Measurements from ENCODE around the gene MSX1.

MSX1 gene

GRCh38 chr4:4858527-4859324 is 739 bp upstream of the MSX1 start:
- no peak for DNase-seq

DNA sequence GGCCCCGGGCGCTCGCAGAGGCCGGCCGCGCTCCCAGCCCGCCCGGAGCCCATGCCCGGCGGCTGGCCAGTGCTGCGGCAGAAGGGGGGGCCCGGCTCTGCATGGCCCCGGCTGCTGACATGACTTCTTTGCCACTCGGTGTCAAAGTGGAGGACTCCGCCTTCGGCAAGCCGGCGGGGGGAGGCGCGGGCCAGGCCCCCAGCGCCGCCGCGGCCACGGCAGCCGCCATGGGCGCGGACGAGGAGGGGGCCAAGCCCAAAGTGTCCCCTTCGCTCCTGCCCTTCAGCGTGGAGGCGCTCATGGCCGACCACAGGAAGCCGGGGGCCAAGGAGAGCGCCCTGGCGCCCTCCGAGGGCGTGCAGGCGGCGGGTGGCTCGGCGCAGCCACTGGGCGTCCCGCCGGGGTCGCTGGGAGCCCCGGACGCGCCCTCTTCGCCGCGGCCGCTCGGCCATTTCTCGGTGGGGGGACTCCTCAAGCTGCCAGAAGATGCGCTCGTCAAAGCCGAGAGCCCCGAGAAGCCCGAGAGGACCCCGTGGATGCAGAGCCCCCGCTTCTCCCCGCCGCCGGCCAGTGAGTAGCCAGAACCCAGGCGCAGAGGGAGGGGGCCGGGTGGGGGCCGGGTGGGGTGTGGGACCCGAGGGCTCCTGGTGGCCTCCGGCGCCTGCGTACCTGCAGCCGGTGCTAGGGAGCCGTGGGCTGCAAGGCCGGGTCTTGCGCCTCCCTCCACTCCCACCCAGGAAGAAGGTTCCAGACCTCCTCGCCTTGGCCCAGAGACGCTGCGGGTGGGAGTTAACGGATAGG is 534 bp downstream of the MSX1 start:
- DNase-seq = no peak

DNA sequence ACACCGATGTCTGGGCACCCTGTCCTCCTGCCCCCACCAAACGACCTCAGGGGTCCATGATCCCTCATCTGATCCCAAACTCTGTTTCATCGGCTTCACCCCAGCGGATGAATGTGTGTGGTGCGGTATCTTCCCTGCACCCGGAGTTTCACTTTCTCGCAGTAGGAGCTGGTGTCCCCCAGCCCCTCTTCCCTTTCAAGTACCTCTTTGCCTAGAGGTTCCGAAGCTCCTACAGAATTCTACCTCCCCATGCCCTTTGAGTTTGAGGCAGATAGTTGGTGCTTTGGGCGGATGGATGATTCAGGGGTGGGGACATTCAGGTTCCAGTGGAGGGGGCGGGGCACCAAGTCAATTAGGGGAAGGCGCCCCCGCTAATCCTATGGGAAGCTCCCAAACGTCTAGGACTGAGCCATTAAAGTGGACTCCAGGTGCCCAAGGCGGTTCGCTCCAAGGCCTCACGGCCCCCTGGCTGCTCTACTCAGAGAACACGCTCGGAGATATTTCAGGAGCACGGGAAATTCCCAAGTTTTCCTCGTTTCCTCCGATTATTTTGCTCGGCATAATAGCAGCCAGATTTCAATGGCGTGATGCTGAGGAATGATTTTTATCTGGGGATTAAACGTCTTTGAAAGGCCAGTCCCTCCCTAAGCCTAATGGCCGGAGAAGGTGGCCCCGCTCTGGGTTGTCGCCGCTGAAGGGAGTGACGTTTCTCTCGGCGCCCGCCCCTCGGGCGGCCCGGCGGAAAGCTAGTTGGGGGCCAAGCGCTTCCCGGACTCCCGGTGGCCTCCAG is 1.3 kb downstream of the MSX1 start:
- no peak for DNase-seq

- DNase-seq = no peak
Measured at GRCh38 chr4:4861390-4862018, 2.0 kb downstream of the MSX1 start.

DNA sequence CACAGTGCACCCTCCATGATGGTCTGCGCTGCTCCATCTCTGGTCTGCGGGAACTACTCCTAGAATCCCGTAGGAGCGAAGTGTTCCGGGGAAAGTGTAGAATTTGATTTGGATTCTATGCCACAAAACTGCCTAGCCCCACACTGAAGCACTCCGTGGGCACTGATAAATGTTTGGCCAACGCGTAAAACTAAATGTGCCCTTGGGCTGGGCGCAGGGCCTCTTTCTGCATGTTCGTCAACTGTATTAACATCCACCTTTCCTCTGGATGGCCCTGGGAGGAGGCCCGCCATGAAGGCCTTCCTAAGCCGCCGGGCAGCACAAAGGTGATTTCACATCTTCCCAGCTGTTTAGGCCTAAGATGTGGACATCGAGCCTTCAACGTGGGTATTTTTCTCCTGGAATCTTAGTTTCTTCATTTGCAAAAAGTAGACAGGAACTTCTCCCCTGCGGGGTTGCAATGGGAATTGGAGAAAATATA is 2.6 kb downstream of the MSX1 start:
- DNase-seq = no peak

- DNase-seq = no peak
Measured at GRCh38 chr4:4862665-4863482, 3.4 kb downstream of the MSX1 start.

DNA sequence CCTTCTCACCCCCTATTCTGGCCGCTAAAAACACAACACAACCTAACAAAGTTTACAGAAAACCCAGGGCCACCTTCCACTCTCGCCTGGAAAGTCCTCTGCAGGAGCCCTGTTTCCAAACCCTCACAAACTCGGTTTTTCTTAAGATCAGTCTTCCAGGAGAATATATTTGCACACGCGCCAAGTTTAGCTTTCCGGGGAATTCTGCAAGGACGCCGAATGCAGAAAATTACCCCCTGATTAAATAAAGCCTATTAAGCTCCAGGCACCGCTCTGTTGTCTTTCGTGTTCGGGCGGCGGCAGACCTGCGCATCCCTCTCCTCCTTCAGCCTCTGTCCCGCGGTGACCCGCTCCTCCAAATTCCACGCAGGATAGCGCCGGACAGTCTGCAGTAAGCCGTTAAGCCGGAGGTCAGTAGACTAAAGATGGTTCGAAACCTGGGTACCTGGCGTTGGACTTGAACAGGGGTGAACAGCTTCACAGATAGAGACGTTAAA is 5.0 kb downstream of the MSX1 start:
- no peak for DNase-seq

GRCh38 chr4:4864940-4865704 is 5.7 kb downstream of the MSX1 start:
- DNase-seq = no peak

DNA sequence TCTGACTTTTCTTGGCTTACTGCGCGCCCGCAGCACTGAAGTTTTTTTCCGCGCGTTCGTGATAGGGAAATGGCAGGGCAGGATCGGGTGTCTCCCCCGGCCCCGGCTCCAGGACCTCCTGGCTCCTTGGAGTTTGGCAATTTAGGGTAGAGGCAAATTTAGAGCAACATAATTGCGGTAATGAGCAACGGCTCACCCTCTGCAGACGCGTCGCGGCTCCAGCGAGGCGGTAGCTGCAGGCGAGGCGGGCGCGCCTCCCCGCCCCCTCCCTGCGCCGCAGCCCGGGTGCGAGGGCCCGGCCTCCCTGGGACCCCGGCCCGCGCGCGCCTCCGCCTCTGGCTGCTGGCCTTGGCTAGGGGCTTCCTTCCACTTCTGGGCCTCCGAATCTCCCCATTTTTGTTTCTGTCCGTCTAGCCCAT is 6.2 kb downstream of the MSX1 start:
- DNase-seq = no peak

- no peak for DNase-seq
Measured at GRCh38 chr4:4866124-4866865, 6.8 kb downstream of the MSX1 start.

DNA sequence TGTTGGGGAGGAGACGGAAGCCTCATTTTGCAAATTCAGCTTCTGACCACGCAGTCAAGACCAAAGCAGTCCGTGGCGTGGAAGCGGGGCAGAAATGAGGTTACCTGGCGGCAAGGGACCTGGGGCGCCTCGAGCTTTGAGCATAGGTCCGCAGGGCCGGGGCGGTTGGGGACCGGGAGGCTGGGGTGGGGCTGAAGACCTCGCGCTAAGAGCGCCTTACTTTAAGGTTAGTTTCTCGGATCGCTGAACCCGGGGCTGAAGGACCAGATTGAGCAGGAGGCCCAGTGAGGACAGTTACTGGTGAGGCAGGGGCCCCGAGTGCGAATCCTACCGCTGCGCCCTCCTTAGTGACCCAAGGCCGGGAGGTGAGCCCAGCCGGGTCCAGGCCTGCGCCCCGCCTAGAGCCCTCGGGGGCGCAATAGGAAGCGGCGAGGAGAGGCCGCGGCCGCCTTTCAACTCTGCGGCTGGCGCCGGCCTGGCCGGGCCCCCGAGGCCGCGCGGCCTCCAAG is 7.5 kb downstream of the MSX1 start:
- no peak for DNase-seq

DNA sequence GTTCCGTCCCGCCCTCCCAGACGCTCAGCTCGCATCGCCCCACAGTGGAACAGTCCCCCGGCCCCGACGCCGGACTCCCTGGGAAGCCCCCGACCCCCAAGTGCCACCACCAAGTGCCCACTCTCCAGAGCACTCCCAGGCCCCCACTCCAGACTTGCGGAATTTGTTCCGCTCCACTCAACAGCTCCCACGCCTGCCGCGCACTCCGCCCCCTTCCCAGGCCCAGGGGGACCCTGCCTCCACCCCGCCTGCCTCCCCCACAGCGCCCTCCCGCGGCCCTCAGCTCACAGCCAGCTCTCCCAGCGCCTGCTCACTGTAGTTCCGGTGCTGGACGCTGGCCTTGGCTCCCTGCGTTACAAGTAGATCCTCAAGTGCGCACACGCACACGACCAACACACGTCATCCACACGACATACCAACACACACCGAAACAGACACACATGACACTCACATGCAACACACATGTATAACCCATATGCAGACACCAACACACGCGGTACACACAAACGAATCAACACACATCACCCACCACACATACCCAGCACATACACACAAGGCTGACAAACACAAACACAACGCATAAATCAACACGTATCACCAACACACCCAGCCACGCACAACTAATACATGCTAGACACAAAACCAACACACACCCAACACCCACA is 8.0 kb downstream of the MSX1 start:
- DNase-seq = no peak

GRCh38 chr4:4868040-4868757 is 8.7 kb downstream of the MSX1 start:
- DNase-seq = no peak

GRCh38 chr4:4868758-4869723 is 9.6 kb downstream of the MSX1 start:
- DNase-seq = no peak

DNA sequence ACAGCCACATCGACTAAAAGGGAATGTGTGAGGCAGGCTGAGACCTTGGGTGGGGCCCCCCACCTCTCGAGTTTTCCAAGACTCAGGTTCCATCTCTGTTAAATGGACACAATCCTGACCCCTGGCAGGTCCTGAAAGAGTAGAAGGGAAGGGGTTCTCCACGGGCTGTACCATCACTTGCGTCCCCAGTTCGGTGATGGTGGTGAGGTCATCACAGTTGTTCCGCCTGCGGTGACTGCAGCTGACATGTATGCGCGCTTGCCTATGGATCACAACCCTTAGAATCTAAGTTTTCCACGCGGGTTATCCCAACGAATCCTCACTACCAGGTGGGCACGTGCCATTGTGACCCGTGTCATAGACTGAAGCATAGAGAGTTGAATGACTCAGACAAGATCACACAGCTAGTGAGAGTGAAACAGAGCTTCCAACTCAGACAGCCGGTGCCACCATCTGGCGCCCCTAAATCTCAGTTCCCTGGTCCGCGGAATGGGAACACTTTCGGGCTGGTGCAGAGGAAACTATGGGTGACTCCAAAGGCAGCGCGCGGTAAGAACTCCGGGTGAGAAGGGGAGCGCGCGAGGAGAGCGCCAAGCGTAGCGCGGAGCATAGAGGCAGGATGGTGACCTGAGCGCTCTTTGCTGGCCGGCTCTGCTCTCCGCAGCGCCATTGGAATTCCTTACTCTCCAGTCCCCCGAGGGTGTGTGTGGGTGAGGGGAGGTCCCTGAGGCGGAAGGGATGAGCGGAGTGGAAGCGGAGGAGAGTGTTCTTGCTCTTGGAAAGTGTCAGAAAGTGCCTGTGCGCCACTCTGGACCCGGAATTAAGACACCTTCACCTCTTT is 10.5 kb downstream of the MSX1 start:
- DNase-seq = no peak

DNA sequence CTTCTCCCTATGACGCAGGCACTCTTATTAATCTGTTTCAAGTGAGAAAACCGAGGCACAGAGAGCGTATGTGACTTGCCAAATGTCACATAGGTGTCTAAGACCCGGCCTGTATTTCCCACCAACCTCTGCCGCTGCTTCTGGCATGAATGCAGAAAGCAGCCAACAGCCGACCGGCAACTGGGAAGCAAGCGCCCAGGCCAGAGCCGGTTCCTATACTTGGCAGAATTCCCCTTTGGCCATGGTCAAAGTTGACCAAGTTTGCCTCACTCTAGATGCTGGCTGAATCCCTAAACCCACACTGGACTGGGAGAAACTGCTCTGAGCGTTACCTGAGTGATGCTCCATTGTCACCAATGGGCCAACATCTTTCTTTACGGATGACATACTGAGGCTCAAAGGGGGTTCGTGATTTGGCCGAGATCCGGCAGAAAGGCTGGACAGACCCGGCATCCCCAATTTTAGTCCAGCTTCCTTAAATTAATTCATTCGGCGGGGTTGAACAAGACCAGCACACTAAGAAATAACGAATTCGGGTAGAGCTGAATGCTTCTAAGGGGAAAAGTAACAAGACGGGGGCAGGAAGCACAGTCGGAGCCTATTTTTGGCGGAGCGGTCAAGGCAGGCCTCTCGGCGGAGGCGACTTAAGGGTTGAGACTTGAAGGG is 11.2 kb downstream of the MSX1 start:
- DNase-seq = no peak

Data from activated gamma-delta T cell (primary cell).